Measurements from ENCODE around the gene NF1. TPM values are rescaled to one million over a fixed set of nuclear protein-coding genes. Genes with fewer than 3 reads are reported as not detected.

Gene NF1
- total RNA-seq, 5 donors from 2014 or later (not counting 1 experiment from before 2014, with no cell fraction given), result 30.8 to 32.6 (median 31.8) TPM

DNA sequence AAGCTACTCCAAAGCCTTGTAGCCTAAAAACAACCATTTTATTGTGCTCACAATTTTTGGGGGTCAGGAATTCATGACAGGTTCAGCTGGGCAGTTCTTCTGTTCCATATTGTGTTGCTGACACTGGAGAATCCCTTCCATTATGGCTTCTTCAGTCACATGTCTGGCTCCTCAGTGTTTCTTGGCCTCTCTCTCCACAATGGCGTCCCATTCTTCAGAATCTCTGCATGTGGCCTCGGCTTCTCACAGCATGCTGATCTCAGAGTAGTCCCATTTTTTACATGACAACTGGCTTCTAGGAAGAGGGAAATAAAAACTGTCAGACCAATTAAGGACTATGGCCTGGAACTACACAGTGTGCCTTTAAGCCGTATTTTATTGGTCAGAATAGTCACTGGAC lies 49.7 kb downstream of the NF1 start:
- no peaks in the 10 kb centered on the region for H3K9me3 Mint-ChIP-seq
- no peak for DNase-seq
- no peaks in the 10 kb centered on the region for H3K4me1 Mint-ChIP-seq
- no peaks in the 10 kb centered on the region for H3K27me3 Mint-ChIP-seq
- no CpG with 5 or more reads among the region's 3 CpGs for WGBS (ENCODE audit: insufficient coverage)
- CTCF ChIA-PET, result no interaction called here
- POLR2A ChIA-PET, result no interaction called here
- H3K27ac Mint-ChIP-seq, result no peak overlapping the region
- Histone ChIP-seq H3K36me3 (ENCODE audit: control insufficient read depth in 2 of 2, extremely low read depth in 1 of 2, insufficient read depth in 1 of 2, low read length in 1 of 2) (no peaks in the 10 kb centered on the region), H3K4me3 (ENCODE audit: control insufficient read depth in 1 of 2, extremely low read depth in 1 of 2, low read length in 1 of 2) (no peak overlapping the region), H3K9me3 (no peaks in the 10 kb centered on the region), H3K4me1 (ENCODE audit: control insufficient read depth in 1 of 2, extremely low read depth in 1 of 2, insufficient read depth in 2 of 2, low read length in 2 of 2) (no peaks in the 10 kb centered on the region), H3K27ac (ENCODE audit: low read length) (no peak overlapping the region), H3K27me3 (replicated peaks in 1 of 2; ENCODE audit: control insufficient read depth in 2 of 2, extremely low read depth in 1 of 2, insufficient read depth in 2 of 2, low read length in 1 of 2) (no peaks in the 10 kb centered on the region)
- H3K4me3 Mint-ChIP-seq, result no peak overlapping the region
- ATAC-seq (replicated peaks in 1 of 4), result no peak
- peaks cover 24% of the 10 kb centered on the region for H3K36me3 Mint-ChIP-seq

DNA sequence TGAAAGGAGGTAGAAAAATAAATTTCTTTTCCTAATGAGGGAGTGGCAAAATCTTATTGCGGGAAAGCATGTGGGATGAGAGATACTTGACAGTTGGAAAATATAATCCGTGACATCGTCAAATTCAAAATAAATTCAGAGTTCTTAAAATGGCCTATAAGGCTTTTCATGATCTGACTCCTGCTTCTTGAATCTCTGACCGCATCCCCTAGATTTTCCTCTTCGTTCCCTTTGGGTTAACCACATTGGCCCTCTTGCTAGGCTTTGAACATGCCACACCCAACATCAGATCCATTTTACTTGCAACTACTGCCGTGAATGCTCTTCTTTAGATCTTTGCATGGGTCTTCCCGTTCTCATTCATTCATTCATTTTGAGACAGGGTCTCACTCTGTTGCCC lies 50.1 kb downstream of the NF1 start:
- Histone ChIP-seq H3K27ac (ENCODE audit: low read length) (no peak overlapping the region), H3K27me3 (replicated peaks in 1 of 2; ENCODE audit: control insufficient read depth in 2 of 2, extremely low read depth in 1 of 2, insufficient read depth in 2 of 2, low read length in 1 of 2) (no peaks in the 10 kb centered on the region), H3K4me3 (ENCODE audit: control insufficient read depth in 1 of 2, extremely low read depth in 1 of 2, low read length in 1 of 2) (no peak overlapping the region), H3K9me3 (no peaks in the 10 kb centered on the region), H3K4me1 (ENCODE audit: control insufficient read depth in 1 of 2, extremely low read depth in 1 of 2, insufficient read depth in 2 of 2, low read length in 2 of 2) (no peaks in the 10 kb centered on the region), H3K36me3 (ENCODE audit: control insufficient read depth in 2 of 2, extremely low read depth in 1 of 2, insufficient read depth in 1 of 2, low read length in 1 of 2) (no peaks in the 10 kb centered on the region)
- DNase-seq (no peak), ATAC-seq (replicated peaks in 1 of 4) (no peak)
- ChIA-PET POLR2A (no interaction called here), CTCF (no interaction called here)
- no peaks in the 10 kb centered on the region for H3K27me3 Mint-ChIP-seq
- no peak overlapping the region for H3K27ac Mint-ChIP-seq
- H3K4me3 Mint-ChIP-seq, result no peak overlapping the region
- whole genome bisulfite sequencing (ENCODE audit: insufficient coverage), result 83% methylated on average over 7 of the region's 7 CpGs
- peaks cover 24% of the 10 kb centered on the region for H3K36me3 Mint-ChIP-seq
- H3K4me1 Mint-ChIP-seq, result no peaks in the 10 kb centered on the region
- no peaks in the 10 kb centered on the region for H3K9me3 Mint-ChIP-seq

DNA sequence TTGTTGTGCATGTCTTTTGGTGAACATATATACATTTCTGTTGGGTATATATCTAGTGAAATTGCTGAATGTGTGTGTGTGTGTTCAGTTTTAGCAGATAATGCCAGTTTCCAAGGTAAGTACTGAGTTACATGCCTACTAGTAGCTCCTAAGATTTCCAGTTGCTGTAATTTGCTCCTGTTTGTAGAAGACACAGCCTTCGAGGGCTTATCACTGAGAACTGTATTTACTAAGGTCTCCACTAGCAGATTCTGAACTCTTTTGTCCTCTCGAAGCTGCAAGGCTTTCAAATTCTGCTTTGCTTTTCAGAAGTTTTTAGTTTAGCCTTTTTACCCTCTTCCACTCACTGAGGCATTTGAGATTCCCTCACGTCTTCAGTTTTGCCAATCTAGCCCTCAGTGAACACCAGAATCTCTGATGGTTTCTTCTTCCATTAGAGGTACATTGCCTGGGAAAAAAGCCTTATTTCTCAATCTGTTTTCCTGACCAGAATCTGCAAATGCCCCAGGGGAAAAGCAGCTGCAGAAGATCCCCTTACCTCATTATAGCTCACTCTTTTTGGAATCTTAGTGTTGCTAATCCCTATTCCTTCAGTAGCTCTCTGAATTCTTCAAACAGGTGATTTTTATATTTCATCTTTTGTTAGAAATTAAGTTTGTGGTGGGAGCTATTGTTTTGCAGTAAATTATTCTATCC lies 52.9 kb downstream of the NF1 start:
- Mint-ChIP-seq H3K27ac (no peak overlapping the region), H3K27me3 (no peaks in the 10 kb centered on the region), H3K4me1 (no peaks in the 10 kb centered on the region), H3K4me3 (no peak overlapping the region), H3K9me3 (peaks cover 0 to 7% (median 4%) of the 10 kb centered on the region in 3 donors), H3K36me3 (peaks cover 28% of the 10 kb centered on the region)
- Histone ChIP-seq H3K27me3 (replicated peaks in 1 of 2; ENCODE audit: control insufficient read depth in 2 of 2, extremely low read depth in 1 of 2, insufficient read depth in 2 of 2, low read length in 1 of 2) (no peaks in the 10 kb centered on the region), H3K27ac (ENCODE audit: low read length) (no peak overlapping the region), H3K4me3 (ENCODE audit: control insufficient read depth in 1 of 2, extremely low read depth in 1 of 2, low read length in 1 of 2) (no peak overlapping the region), H3K36me3 (ENCODE audit: control insufficient read depth in 2 of 2, extremely low read depth in 1 of 2, insufficient read depth in 1 of 2, low read length in 1 of 2) (no peaks in the 10 kb centered on the region), H3K9me3 (no peaks in the 10 kb centered on the region), H3K4me1 (ENCODE audit: control insufficient read depth in 1 of 2, extremely low read depth in 1 of 2, insufficient read depth in 2 of 2, low read length in 2 of 2) (no peaks in the 10 kb centered on the region)
- ATAC-seq (replicated peaks in 1 of 4), result no peak
- ChIA-PET POLR2A (interaction anchor here in 1 of 2 donors (0.8 kb wide), 1 partner anchor 160 kb away, joined by 9 read pairs; no protein-coding TSS in a partner anchor), CTCF (interaction anchor here in 1 of 2 donors (0.5 kb wide), 1 partner anchor 187 kb away, joined by 3 read pairs; no protein-coding TSS in a partner anchor)
- WGBS (ENCODE audit: insufficient coverage), result 93% methylated on average over 2 of the region's 3 CpGs
- DNase-seq, result no peak

DNA sequence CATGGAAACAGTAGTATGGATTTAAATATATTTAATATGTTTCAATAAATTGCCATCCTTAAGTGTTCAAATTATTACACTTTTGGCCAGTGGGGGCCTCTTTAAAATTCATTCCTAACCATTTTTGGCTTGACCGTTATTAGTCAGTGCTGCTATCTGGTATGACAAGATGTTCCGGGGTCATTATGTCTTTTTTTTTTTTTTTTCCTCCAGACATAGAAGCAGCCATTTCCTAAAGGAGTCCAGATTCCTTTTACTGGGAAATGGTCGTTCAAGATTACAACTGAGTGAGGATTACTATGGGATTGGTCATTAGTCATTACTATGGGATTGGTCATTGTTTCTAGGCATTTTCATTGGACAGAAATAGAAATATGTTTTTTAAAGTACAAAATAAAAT lies 53.4 kb downstream of the NF1 start:
- Histone ChIP-seq H3K4me1 (ENCODE audit: control insufficient read depth in 1 of 2, extremely low read depth in 1 of 2, insufficient read depth in 2 of 2, low read length in 2 of 2) (no peaks in the 10 kb centered on the region), H3K4me3 (ENCODE audit: control insufficient read depth in 1 of 2, extremely low read depth in 1 of 2, low read length in 1 of 2) (no peak overlapping the region), H3K27ac (ENCODE audit: low read length) (no peak overlapping the region), H3K27me3 (replicated peaks in 1 of 2; ENCODE audit: control insufficient read depth in 2 of 2, extremely low read depth in 1 of 2, insufficient read depth in 2 of 2, low read length in 1 of 2) (no peaks in the 10 kb centered on the region), H3K36me3 (ENCODE audit: control insufficient read depth in 2 of 2, extremely low read depth in 1 of 2, insufficient read depth in 1 of 2, low read length in 1 of 2) (no peaks in the 10 kb centered on the region), H3K9me3 (no peaks in the 10 kb centered on the region)
- POLR2A ChIA-PET, result interaction anchor here in 1 of 2 donors (0.8 kb wide), 1 partner anchor 159 kb away, joined by 9 read pairs; no protein-coding TSS in a partner anchor
- DNase-seq (no peak), ATAC-seq (replicated peaks in 1 of 4) (no peak)
- WGBS (ENCODE audit: insufficient coverage), result no CpG with 5 or more reads among the region's 3 CpGs
- Mint-ChIP-seq H3K4me3 (no peak overlapping the region), H3K4me1 (no peaks in the 10 kb centered on the region), H3K27me3 (no peaks in the 10 kb centered on the region), H3K36me3 (peaks cover 31% of the 10 kb centered on the region), H3K27ac (no peak overlapping the region), H3K9me3 (peaks cover 0 to 11% (median 7%) of the 10 kb centered on the region in 3 donors)
- CTCF ChIA-PET, result no interaction called here

DNA sequence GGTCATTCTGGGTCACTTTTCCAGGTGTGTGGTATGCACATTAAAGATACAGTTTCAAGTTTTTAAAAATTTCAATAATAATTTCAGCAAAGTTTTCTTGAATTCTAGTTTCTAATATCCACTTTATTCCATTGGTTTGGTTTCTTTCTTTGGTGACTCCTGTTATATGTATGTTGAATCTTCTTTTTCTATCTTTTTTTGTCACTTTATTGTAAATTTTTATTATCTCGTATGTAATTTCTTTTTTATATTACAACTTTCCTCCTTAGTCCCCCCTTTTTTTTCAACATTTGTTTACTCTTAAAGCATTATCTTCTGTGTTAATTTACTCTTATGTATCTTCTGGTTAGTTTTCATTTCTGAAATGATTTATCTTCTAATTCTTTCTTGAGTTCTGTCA lies 57.5 kb downstream of the NF1 start:
- H3K4me1 Mint-ChIP-seq, result no peaks in the 10 kb centered on the region

DNA sequence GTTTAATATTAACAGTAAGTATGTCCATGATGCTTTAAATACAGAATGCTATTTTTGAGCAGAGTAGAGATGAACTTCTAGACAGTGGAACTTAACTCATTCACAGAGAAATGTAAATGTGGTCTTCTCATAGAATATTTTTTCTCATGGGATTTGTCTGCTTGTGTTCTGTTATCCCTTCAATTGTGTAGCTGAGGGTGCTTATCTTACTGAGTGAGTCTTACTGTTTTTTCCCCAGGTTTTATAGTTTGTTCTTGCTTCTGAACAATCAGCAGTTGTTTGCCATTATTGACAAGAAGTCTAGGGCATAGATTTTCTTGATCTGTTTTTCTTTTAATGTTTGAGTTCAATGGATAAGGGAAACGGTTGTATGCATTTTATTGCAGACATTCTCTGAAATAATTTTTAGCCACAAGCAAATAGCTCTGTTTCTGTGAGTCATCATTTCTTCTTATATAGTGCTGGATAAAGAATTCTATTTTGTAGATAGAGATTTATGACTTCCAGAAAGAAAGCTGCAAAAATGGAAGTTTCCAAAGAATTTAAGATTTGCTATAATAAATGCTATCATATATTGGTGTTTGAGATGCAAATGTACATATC lies 60.5 kb downstream of the NF1 start:
- no peak for ATAC-seq (replicated peaks in 1 of 4)
- no CpG with 5 or more reads among the region's 1 CpG for WGBS (ENCODE audit: insufficient coverage)
- no peak overlapping the region for H3K27ac Mint-ChIP-seq
- Histone ChIP-seq H3K27me3 (replicated peaks in 1 of 2; ENCODE audit: control insufficient read depth in 2 of 2, extremely low read depth in 1 of 2, insufficient read depth in 2 of 2, low read length in 1 of 2) (no peaks in the 10 kb centered on the region), H3K27ac (ENCODE audit: low read length) (no peak overlapping the region), H3K4me1 (ENCODE audit: control insufficient read depth in 1 of 2, extremely low read depth in 1 of 2, insufficient read depth in 2 of 2, low read length in 2 of 2) (peaks cover 2 to 4% of the 10 kb centered on the region in 2 experiments), H3K36me3 (ENCODE audit: control insufficient read depth in 2 of 2, extremely low read depth in 1 of 2, insufficient read depth in 1 of 2, low read length in 1 of 2) (no peaks in the 10 kb centered on the region), H3K9me3 (no peaks in the 10 kb centered on the region), H3K4me3 (ENCODE audit: control insufficient read depth in 1 of 2, extremely low read depth in 1 of 2, low read length in 1 of 2) (no peak overlapping the region)
- H3K27me3 Mint-ChIP-seq, result no peaks in the 10 kb centered on the region
- ChIA-PET CTCF (interaction anchor here in 1 of 2 donors (0.7 kb wide), 1 partner anchor 122 kb away, joined by 4 read pairs; no protein-coding TSS in a partner anchor), POLR2A (no interaction called here)
- H3K4me3 Mint-ChIP-seq, result no peak overlapping the region
- peaks cover 0 to 11% (median 7%) of the 10 kb centered on the region in 3 donors for H3K9me3 Mint-ChIP-seq
- H3K36me3 Mint-ChIP-seq, result peaks cover 23% of the 10 kb centered on the region
- H3K4me1 Mint-ChIP-seq, result peaks cover 12 to 25% (median 15%) of the 10 kb centered on the region in 3 donors
- DNase-seq, result no peak

More for the DNA sequence above, 57.5 kb downstream of the NF1 start:
- Histone ChIP-seq H3K36me3 (ENCODE audit: control insufficient read depth in 2 of 2, extremely low read depth in 1 of 2, insufficient read depth in 1 of 2, low read length in 1 of 2) (no peaks in the 10 kb centered on the region), H3K4me3 (ENCODE audit: control insufficient read depth in 1 of 2, extremely low read depth in 1 of 2, low read length in 1 of 2) (no peak overlapping the region), H3K9me3 (no peaks in the 10 kb centered on the region), H3K4me1 (ENCODE audit: control insufficient read depth in 1 of 2, extremely low read depth in 1 of 2, insufficient read depth in 2 of 2, low read length in 2 of 2) (no peaks in the 10 kb centered on the region), H3K27me3 (replicated peaks in 1 of 2; ENCODE audit: control insufficient read depth in 2 of 2, extremely low read depth in 1 of 2, insufficient read depth in 2 of 2, low read length in 1 of 2) (no peaks in the 10 kb centered on the region), H3K27ac (ENCODE audit: low read length) (no peak overlapping the region)
- no peaks in the 10 kb centered on the region for H3K27me3 Mint-ChIP-seq
- no peak overlapping the region for H3K4me3 Mint-ChIP-seq
- ATAC-seq (replicated peaks in 1 of 4) (no peak), DNase-seq (no peak)
- H3K27ac Mint-ChIP-seq, result no peak overlapping the region
- POLR2A ChIA-PET, result no interaction called here
- H3K36me3 Mint-ChIP-seq, result peaks cover 24% of the 10 kb centered on the region
- CTCF ChIA-PET, result no interaction called here
- peaks cover 0 to 11% (median 7%) of the 10 kb centered on the region in 3 donors for H3K9me3 Mint-ChIP-seq
- WGBS (ENCODE audit: insufficient coverage), result no CpG with 5 or more reads among the region's 1 CpG
